ENCODE measurements around the gene IVD.
"Not testable (repeated sequence)": the region's sequence is repeated elsewhere in the genome, so short reads cannot be mapped to it uniquely, and the experiment has no call there.

The IVD gene

DNA sequence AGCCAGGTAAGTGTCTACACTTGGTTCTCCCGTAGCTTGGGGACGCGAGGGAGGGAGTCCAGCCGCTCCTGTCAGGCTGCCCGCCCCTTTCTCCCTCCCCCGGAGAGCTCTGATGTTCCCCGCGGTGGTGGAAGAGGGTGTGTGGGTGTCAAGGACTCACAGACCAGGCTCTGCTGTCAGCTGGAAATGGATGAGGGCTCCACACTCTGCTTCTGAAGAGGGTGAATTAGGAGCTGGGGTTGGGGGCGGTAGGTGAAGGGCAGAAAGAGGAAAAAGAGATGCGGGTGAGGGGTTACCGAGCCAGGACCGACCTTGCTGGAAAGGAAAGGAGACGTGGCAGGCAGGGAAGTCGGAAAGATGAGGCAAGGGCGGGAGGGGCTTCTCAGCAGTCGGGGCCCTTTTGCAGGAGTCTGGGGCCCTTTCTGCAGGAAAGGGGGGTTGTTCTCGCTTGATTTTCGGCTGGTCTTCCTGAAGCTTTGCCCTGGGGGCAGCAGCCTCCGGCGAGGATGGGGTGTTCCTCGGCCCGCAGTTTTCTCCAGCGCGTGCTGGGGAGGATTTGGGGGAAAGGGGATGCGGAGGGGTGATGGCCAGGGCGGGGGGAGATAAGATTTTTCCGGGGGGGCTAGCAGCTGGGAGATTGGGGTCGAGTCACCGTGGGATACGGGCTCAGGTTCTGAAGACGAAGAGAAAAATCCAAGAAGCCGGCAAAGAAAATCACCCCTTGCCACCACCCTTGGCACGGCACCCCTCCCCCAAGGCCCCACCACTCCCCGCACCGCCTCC lies 34.6 kb downstream of the IVD start:
- no peak for DNase-seq

DNA sequence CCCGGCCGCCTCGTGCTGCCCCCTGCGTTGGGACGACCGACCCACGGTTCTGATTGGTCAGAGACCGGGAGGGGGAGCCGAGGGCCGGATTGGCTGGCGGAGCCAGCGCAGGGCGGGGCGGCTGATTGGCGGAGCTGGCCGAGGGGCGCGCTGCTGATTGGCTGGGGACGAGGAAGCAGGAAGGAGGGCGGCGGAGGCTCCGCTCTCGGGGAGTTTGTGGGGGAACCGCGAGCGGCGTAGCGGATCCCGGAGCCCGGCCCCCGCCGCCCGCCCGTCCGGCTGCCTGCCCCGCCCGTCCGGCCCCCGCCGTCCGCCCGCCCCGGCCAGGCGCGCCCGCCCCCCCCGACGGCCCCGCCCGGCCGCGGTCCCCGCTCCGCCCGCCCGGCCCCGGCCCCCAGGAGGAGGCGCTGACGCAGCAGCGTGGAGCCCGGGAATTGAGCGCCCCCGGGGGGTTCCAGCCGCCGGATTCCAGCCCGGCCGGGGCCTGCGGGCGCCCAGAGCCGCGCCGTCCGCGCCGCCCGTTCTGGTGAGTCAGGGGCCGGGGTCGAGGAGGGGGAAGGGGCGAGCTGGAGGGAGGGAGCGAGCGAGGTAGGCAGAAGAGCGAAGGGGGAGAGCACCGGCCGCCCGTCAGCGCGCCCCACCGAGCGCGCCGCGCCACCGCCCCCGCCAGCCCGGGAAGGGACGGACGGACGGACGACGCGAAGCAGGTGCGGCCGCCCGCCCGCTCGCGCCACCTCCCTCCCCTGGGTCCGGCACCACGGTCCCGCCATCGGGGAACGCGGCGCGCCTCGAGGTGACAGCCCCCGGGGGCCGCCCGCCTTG lies 35.4 kb downstream of the IVD start, which contains the start of gene BAHD1:
BAHD1 (plus strand) TSS at position 211 of the 822 bp plus-strand sequence. CDS start 17,512 bp downstream, outside the sequence.
- peak; percentile 83 to 96 for DNase-seq

DNA sequence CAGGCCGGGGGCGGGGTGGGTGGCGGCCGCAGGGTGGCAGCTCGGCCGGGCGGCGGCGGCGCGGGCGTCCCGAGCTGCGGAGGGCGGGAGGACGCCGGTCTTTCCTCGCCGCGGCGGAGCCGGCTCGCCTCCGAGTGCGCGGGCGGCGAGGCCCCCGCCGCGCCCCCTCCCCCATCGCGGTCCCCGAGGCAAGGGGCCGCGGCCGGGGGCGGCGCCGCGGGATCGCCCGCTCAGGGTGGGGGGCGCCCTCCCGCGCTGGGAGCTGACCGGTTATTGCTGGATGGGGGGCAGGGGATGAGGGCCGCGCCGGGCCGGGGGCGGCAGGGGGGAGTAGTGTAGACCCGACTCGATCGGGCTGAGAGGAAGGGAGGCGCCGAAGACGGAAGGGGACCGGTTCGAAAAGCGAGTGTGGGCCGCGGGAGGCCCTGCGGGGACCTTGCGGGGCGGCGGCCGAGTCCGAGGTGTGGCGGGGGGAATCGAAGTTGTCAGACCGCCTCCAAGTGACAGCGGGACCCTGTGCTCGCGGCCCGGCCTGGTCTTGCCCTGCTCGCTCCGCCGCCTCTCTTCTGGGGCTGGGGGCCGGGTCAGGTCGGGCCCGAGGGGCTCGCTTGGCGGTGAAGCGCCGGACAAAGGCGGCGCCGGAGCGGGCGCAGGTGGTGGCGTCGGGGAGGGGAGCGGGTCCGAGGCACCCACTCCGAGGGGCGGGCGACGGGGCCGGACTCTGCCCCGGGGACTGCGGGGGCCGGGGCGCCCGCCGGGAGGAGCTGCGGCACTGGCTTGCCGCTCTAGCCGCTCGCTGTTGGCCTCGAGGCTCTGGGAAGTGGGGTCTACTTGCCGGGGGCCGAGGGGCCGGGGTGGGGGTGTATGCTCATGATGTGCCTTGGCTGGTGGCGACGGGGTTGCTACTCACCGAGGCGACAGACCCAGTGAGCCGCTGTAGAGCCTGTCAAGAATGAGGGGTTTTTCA lies 36.3 kb downstream of the IVD start:
- no peak for DNase-seq

DNA sequence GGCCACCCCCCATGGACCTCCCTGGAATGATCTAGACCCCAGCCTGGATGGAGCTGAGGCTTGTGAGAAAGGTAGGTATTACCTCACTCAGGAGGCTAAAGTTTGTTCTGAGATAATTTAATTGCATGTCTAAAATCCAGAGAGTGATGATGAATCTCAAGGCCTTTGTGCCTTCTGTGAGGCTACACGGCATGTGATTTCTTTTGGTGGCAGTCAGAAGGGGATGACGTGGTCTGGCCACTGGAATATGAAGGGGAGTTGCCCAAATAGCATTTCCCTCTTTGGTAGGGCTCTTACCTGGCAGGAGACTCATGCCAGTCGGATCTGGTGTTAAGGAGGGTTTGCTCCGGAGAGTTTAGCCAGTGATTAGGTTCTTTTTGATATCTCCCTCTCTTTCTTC lies 37.7 kb downstream of the IVD start:
- no peak for DNase-seq

DNA sequence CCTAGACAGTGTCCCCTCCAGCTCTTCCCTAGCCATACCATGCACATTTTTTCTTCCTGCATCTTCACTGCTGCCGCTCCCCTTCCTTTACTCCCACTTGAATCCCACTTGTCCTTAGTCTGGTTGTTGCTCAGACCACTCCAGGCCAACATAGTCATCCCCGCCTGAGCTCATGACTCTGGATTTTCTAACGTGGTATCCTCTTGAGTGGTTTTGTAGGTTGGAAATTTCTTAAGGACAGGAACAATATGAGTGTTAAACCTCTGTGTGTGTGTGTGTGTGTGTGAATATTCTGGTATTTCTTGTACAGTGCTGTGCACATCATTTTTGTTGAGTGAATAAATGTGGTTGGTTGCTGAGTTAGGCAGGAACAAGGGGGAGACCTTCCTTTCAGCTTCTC lies 38.3 kb downstream of the IVD start:
- DNase-seq = no peak

DNA sequence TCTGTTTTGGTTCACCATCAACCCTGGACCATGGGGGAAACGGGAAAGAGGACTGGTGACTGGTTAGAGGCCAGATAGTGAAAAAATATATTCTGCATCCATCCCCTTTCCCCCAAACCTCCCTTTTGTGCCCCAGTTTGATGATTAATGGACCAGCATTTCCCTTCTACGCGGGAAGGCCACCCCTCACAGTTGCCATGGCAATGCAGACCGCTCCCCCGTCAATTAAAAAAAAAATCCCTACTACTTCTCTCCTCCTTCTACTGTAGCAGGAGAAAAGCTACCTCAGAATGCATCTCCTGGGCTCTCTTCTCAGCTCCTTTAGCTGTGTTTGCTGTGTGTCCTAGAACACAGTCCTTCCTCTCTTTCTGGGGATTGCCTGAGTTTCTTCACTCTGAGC lies 39.1 kb downstream of the IVD start:
- no peak for DNase-seq

DNA sequence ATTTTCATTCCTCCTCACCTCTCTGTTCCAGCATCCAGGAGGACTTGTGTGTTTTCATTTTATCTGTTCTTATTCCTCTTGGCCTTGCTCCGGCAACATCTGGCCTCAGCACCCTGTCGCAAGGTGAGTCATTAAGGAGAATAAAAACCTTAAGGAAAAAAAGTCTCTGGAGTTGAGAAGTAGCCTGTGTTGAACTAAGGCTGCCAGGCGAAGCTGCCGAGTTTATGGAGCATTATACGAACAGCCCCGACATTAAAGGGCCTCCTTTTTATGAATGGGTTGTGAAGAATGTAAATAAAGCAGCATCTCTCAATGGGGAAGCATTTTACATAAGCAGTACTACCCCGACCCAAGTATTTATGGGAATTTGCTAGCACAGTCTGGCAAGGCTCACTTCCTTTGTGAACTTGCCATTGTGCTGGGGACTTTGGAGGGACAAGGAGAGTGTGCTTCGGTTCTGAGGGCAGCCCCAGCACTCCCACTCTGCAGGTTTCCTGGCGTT lies 39.9 kb downstream of the IVD start:
- DNase-seq = no peak

DNA sequence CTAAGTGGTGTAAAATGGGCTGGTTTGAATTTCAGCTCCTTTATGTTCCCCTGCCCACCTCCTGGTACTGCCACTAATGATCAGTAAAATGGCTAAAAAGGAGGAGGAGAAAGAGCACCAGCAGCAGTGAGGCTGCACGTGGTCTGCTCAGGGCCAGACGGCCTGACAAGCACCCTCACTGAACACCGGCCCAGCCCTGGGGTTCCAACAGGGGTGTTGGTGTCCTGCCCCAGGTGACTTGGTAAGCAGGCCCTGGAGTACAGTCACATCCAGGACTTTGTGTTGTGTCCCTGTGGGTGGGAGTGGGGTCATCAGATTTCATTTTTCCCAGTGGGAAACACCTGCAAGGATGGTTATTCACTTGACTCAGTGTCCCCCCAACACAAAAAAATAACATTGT lies 40.5 kb downstream of the IVD start:
- no peak for DNase-seq

DNA sequence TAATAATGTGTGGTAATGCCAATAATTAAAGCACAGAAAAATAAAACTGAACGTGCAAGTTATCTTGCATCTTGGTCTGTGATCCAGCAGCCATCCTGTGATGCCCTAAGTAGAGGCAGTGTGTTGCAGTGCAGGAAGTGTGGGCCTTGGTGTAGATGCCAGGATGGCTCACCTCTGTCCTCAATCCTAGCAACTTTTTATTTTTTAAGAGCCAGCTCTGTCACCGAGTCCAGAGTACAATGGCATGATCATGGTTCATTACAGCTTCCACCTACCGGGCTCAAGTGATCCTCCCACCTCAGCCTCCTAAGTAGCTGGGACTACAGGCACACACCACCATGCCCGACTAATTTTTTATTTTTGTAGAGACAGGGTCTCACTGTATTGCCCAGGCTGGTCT lies 42.8 kb downstream of the IVD start:
- DNase-seq = no peak

DNA sequence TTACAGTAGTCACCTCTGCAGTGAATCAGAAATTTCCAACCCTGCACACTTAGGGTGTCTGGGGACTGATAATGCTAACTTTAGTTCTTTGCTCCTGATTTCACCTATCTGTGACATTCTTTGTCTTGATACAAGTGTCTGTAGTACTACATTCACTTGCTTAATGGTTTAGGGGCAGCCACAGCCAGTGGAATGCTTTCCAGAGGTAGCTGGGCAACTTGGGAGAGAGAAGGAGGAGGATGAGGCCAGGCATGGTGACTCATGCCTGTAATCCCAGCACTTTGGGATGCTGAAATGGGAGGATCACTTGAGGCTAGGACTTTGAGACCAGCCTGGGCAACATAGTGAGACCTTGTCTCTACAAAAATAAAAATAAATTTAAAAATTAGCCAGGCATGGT lies 43.7 kb downstream of the IVD start:
- no peak for DNase-seq

DNA sequence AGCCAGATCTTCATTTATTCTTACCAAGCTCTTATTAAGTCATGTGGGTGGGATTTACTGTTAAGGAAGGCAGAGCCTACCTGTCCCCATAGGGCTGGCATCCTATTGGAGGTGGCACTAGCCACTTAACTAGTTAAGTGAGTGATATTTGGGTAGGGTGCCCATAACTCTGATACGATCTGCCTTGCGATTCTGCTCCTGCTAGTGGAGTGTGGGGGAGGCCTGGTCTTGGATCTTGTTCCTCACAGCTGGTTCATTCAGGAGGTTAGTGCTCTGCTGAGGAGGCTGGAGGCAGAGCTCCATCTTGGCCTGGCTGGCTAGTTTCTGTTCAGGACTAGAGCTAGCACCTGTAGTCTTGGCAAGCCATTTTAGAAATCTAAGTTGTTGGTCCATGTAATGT lies 44.5 kb downstream of the IVD start:
- DNase-seq = no peak

DNA sequence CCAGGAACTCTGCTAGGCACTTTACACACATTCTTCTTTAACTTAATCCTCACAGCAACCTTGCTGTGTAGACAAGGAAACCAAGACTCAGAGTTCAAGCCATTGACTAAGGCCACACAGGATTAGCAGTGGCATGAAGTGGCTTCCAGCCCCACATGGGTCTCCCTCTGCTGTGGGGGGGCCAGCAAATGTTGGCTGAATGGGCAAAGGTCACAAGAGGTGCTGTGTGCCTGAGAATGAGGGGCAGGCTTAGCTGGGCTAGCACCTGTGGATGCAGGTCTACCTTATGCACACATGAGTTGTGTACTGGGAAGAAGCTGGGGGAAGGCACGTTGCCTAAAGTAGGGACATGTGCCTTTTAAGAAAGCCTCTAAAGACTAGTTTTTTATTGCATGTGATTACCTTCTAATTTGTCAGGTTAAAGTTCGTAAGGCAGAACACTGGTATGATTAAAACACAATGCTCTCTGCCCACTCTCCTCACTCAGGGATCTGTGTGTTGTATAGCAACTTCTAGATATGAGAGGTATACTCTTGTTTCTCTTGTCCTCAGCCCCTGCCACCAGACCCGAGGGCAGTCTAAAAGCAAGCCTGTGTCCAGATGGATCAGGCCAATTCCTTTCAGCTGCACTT lies 46.0 kb downstream of the IVD start:
- DNase-seq = no peak

DNA sequence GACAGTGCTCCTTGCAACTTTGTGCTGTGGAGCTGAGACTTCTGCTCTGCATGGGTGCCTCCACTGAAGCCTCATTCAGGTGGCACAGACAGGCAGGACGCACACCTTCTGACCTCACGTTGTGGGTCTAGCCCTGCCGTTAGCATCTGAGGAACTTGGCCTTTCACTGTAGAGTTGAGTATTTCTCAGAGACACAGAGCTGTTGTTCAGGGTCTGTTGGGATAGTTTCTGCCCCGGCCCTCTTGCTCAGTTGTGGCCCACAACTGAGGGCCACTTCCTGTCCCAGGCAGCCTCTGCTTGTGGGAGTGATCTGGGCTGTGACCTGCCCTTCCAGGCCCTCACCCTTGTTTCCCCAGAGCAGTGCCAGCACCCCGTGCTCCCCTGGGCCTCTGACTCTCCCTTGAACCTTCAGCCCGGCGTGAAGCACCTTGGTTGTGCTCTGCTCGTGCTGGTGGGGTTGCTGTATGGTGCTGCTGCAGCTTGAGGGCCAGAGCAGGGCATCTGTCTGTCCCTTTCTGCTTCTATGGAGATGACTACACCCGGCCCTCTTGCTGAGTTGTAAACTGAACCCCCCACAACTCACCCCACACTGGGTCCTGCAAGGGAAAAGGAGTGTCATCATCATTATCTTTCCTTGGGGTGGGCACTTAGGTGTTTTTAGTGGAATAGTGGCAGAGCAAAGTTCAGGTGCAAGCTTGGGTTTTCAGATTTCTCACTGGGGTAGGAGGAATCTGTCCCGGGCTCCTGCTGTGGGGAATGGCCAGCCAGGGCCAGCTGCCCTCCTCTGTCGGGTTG lies 46.9 kb downstream of the IVD start:
- no peak for DNase-seq

DNA sequence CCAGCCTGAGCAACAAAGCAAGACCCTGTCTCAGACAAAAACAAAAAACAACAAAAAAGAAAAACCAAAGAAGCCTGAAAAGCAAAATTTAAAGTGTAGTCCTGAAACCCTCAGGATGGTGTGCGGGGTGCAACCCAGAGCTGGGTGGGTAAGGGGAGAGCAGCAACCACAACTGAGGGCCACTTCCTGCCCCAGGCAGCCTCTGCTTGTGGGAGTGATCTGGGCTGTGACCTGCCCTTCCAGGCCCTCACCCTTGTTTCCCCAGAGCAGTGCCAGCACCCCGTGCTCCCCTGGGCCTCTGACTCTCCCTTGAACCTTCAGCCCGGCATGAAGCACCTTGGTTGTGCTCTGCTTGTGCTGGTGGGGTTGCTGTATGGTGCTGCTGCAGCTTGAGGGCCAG lies 48.3 kb downstream of the IVD start:
- DNase-seq = not testable (repeated sequence)

DNA sequence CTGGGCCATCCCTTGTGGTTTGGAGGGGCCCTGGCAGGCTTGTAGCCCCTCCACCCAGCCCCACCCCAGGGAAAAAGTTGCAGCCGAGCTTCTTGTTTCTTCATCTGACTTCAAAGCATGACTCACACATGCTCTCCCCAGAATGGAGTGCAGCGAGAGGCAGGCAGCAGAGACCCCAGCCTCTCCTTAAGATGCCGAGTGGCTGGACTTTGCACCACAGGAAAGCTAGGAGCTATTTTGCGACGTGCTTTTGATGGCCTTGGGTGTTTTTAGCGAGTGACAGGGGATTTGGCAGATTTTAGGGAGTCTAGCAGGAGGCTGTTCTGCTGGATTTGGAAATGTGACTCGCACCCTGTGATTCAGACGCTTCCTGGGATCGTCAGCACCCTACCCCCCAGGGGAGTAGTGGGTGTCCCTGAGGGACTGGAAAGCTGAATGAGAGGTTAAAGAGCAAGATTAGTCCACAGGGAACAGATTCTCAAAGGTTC lies 49.4 kb downstream of the IVD start:
- DNase-seq = no peak

DNA sequence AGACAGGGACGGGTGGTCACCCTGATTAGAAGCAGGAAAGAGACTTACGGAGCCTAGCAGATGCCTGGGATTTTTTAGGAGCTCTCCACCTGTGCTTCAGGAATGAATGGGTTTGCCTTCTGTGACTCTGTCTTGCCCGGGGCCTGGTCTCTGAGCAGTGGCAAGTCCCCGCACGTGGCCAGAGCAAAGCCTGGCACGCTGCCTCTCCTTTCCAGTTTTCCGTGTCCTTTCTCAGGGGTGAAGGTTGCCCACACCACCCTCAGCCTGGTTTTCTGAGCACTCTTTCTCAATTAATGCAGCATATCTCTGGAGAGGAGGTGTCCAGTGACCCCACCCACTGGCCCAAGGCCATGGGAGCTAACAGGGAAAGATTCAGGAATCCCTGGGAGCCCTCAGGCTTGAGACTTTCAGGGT lies 50.7 kb downstream of the IVD start:
- no peak for DNase-seq

DNA sequence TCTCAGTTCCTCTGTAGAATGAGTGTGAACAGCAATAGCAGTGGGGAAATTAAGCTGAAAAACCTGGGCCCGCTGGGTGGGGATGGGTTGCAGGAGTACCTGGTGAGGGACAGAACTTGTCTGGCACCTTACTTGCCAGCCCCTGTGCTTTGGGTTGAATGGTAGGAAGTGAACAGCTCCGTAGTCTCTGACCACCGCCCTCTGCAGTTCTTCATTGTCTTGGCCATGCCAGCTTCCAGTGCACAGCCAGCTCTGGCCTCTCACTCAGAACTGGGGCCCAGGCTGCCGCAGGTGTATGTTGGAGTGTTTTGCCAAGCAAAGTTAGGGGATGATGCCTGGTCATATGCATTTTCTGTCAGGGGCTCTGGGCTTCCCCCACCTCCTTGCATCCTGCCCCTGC lies 51.1 kb downstream of the IVD start:
- DNase-seq = no peak

DNA sequence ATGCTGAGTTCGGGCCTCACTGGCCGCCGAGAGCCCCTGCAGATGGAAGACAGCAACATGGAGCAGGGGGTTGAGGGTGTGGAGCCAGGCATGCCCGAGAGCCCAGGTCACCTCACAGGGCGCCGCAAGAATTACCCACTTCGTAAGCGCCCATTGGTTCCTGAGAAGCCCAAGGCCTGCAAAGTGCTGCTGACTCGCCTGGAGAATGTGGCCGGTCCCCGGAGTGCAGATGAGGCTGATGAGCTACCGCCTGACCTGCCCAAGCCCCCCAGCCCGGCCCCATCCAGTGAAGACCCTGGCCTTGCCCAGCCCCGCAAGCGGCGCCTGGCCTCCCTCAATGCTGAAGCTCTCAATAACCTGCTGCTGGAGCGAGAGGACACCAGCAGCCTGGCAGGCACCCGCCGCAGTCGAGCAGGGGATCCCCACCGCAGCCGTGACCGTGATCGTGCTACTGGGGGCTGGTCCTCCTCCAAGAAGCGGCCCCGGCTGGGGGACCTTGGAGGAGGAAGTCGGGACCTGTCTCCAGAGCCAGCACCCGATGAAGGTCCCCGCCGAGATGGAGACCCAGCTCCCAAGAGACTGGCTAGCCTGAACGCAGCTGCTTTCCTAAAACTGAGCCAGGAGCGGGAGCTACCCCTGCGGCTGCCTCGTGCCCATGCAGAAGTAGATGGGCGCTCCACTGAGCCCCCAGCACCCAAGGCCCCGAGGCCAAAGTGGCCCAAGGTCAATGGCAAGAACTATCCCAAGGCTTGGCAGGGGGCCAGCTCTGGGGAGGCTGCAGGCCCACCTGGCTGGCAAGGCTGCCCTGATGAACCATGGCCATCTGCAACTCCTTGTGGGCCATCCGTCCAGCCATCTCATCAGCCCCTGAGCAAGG lies 53.1 kb downstream of the IVD start:
- DNase-seq = no peak

DNA sequence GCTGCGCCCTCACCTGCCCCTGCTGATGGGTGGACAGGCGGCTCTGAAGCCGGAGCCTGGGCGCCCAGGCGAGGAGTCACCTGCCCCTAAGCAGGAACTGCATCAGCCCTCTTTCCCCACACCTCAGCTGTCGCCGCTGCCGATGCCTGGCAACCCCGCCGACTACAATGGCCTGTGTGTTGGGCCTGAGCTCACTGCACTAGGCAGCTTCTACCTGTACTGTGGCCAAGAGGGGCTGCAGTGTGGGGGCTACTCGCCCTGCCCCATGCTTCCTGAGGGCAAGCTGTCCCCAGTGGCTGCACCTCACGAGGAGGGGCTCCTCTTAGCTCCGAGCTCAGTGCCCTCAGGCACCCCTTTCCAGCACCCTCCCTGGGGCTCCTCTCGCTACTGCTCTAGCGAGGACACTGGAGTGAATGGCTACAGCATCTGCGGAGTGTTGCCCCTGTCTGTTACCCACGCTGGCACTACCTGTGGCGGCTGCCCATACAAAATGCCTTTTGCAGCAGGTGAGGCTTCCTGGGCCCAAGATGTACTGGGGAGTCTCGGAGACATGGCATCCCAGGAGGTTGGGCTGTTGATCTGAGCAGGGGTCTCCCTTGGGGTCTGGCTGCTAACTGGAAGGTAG lies 53.9 kb downstream of the IVD start:
- no peak for DNase-seq

DNA sequence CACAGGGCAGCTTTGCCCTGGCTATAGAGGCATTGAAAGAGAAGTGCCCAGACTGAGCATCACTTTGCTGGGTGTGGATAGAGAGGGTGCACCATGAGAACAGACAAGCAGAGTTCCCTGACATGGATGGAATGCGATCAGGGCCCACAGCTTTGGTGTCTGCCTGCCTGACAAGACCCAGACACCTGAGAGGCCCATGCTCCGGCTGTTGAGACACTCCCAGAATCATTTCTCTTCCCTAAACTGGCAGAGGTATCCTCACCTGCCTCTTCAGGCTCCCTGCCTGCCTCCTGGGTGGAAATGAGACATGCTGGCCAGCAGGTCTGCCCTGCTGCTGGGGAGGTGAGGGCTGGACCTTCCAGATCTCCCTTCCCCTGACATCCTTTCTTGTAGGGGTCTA lies 54.8 kb downstream of the IVD start:
- no peak for DNase-seq

Data from SHP77 (cell line).